Right ventricle myocardium inferior (tissue), 1 donor: ENCODE results near the gene LRRC63. TPM values are rescaled to one million over a fixed set of nuclear protein-coding genes. Genes with fewer than 3 reads are reported as not detected.
"Not testable (repeated sequence)": the region's sequence is repeated elsewhere in the genome, so short reads cannot be mapped to it uniquely, and the experiment has no call there.

Experiments used
- ATAC-seq: fragments of 200-7000 bp; cut with Tn5 transposase; one replicate; pipeline ENCODE4 v1.9.1; 2020; ENCODE audit warnings: mild to moderate bottlenecking, moderate library complexity
- DNase-seq: peaks from one replicate; pipeline ENCODE4 v3.0.0; 2021; ENCODE audit errors: missing footprints
- intact Hi-C: fragments of 100-400 bp; cut with DNase I; formaldehyde crosslinking; loops from one replicate; pipeline ENCODE4 v1.11.0; 2022
- long read RNA-seq: library from polyadenylated mRNA; unstranded; transcript quantifications from one replicate; pipeline ENCODE4 v2.0.0, GENCODE V29; 2021
- total RNA-seq: library from RNA; stranded (reverse); fragmentation: NEBNext Ultra II Directional; extraction: Animal tissue kit (Norgen Biotek cat#: 25700); gene quantifications from one replicate; pipeline ENCODE4 v1.2.1, GENCODE V29; 2021
- donor health status: DM: no; HTN: yes; CAD: no; lungs with severe emphysema.

Gene LRRC63
- not detected for total RNA-seq
- long read RNA-seq: 0 reads

- peak; percentile 92 for DNase-seq
- ATAC-seq: peak; percentile 99
- intact Hi-C loops: no loop called here
Measured at GRCh38 chr13:46211483-46212351, at the start of gene LRRC63. TSS of gene LRRC63 (plus strand) at chr13:46211928. CDS start at chr13:46213035, 1,107 bp downstream.

- ATAC-seq, DNase-seq: not testable (repeated sequence)
- intact Hi-C loops: loop anchor here (5.0 kb wide), 1 partner anchor 540 kb away; no protein-coding TSS in a partner anchor
Measured at GRCh38 chr13:46162741-46163140, 49.0 kb upstream of the LRRC63 start.

- intact Hi-C loops: loop anchor here (5.0 kb wide), 1 partner anchor 542 kb away; no protein-coding TSS in a partner anchor
- DNase-seq (no peak), ATAC-seq (no peak)
Measured at GRCh38 chr13:46164661-46165060, 47.1 kb upstream of the LRRC63 start.

- DNase-seq (no peak), ATAC-seq (no peak)
- intact Hi-C loops: no loop called here
Measured at GRCh38 chr13:46165485-46166223, 46.1 kb upstream of the LRRC63 start.

- DNase-seq (no peak), ATAC-seq (no peak)
- intact Hi-C loops: no loop called here
Measured at GRCh38 chr13:46166224-46166584, 45.5 kb upstream of the LRRC63 start.

GRCh38 chr13:46166947-46167610 lies 44.6 kb upstream of the LRRC63 start:
- intact Hi-C loops: no loop called here
- no peak for DNase-seq
- no peak for ATAC-seq

GRCh38 chr13:46168341-46168740 lies 43.4 kb upstream of the LRRC63 start:
- intact Hi-C loops: no loop called here
- DNase-seq: peak; percentile 67
- ATAC-seq: peak; percentile 54

- ATAC-seq (no peak), DNase-seq (no peak)
- intact Hi-C loops: no loop called here
Measured at GRCh38 chr13:46168783-46169182, 42.9 kb upstream of the LRRC63 start.

- intact Hi-C loops: no loop called here
- no peak for DNase-seq
- no peak for ATAC-seq
Measured at GRCh38 chr13:46169758-46170157, 42.0 kb upstream of the LRRC63 start.

- intact Hi-C loops: no loop called here
- DNase-seq (no peak), ATAC-seq (no peak)
Measured at GRCh38 chr13:46170268-46170667, 41.5 kb upstream of the LRRC63 start.

- intact Hi-C loops: no loop called here
- ATAC-seq: no peak
Measured at GRCh38 chr13:46170687-46171086, 41.0 kb upstream of the LRRC63 start.

GRCh38 chr13:46171217-46171616 lies 40.5 kb upstream of the LRRC63 start:
- intact Hi-C loops: no loop called here
- DNase-seq: no peak
- peak; percentile 37 for ATAC-seq

More at GRCh38 chr13:46170687-46171086, 41.0 kb upstream of the LRRC63 start:
- no peak for DNase-seq

GRCh38 chr13:46171739-46172138 lies 40.0 kb upstream of the LRRC63 start:
- no peak for ATAC-seq
- no peak for DNase-seq
- intact Hi-C loops: no loop called here

GRCh38 chr13:46172531-46172991 lies 39.2 kb upstream of the LRRC63 start:
- intact Hi-C loops: no loop called here
- ATAC-seq (peak; percentile 48), DNase-seq (peak; percentile 57)

- no peak for DNase-seq
- intact Hi-C loops: no loop called here
- ATAC-seq: no peak
Measured at GRCh38 chr13:46173656-46174055, 38.1 kb upstream of the LRRC63 start.

- peak; percentile 59 for ATAC-seq
- DNase-seq: no peak
- intact Hi-C loops: no loop called here
Measured at GRCh38 chr13:46176756-46177155, 35.0 kb upstream of the LRRC63 start.

- intact Hi-C loops: no loop called here
- ATAC-seq (no peak), DNase-seq (no peak)
Measured at GRCh38 chr13:46178143-46178542, 33.6 kb upstream of the LRRC63 start.

- ATAC-seq: no peak
- intact Hi-C loops: no loop called here
- no peak for DNase-seq
Measured at GRCh38 chr13:46178821-46179220, 32.9 kb upstream of the LRRC63 start.

GRCh38 chr13:46179491-46179908 lies 32.2 kb upstream of the LRRC63 start:
- ATAC-seq: no peak
- DNase-seq: peak; percentile 86
- intact Hi-C loops: no loop called here
